GM21786 (cell line): ENCODE data around the gene CYP4Z1.
"Not testable (repeated sequence)": the region's sequence is repeated elsewhere in the genome, so short reads cannot be mapped to it uniquely, and the experiment has no call there.

Experiments used
- ATAC-seq: cut with Tn5 transposase; IDR thresholded peaks from one replicate; pipeline ENCODE4 v1.9.1; 2021; ENCODE audit not compliant: unreplicated experiment

The CYP4Z1 gene, protein sequence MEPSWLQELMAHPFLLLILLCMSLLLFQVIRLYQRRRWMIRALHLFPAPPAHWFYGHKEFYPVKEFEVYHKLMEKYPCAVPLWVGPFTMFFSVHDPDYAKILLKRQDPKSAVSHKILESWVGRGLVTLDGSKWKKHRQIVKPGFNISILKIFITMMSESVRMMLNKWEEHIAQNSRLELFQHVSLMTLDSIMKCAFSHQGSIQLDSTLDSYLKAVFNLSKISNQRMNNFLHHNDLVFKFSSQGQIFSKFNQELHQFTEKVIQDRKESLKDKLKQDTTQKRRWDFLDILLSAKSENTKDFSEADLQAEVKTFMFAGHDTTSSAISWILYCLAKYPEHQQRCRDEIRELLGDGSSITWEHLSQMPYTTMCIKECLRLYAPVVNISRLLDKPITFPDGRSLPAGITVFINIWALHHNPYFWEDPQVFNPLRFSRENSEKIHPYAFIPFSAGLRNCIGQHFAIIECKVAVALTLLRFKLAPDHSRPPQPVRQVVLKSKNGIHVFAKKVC

DNA sequence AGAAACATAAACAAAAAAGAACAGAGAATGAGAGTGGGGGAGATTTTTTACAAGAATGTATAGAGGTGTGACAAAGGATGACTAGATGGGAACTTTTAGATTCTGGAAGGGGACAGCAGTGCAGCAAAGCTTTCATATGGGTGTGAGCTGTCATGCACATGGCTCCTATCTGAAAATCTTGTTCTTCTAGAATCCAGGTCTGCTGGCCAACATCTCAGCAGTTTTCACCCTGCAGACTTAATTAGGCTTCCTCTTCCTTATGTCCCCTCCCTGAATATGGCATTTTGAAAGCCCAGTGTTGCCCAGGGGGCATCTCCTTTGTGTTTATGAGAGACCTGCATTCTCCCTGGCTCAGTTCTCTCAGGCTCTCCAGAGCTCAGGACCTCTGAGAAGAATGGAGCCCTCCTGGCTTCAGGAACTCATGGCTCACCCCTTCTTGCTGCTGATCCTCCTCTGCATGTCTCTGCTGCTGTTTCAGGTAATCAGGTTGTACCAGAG, at the start of gene CYP4Z1:
CYP4Z1 (plus strand) TSS at position 135 of the 498 bp plus-strand sequence; CDS start at position 395, 260 bp downstream.
- no peak for ATAC-seq

- no peak for ATAC-seq
Measured at GRCh38 chr1:47021070-47021469, 46.0 kb upstream of the CYP4Z1 start.

DNA sequence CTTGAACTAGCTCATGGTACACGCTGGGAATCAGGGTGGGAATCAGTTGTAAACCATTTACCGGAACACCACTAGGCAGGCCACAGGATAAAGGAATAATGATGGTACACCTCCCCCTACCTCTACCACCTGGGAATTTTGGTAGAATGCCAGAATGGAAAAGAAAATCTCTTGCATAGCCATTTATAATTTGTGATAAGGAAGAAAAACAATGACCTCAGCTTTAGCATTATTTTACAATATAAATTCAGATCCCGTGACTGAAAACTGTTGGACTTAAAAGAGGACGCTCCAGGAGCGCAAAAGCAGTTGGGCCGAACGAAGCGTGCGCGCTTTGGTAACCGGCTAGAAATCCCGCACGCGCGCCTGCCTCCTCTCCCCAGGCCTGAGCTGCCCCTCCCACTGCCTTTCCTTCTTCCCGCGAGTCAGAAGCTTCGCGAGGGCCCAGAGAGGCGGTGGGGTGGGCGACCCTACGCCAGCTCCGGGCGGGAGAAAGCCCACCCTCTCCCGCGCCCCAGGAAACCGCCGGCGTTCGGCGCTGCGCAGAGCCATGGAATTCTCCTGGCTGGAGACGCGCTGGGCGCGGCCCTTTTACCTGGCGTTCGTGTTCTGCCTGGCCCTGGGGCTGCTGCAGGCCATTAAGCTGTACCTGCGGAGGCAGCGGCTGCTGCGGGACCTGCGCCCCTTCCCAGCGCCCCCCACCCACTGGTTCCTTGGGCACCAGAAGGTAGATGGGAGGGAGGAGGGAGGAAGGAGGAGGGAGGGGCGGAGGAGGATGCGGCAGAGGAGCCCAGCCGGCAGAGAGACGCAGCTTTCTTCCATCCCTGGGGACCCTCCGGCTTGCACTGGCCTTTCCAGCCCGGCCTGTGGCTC, 43.5 kb upstream of the CYP4Z1 start, which contains the start of gene CYP4X1:
CYP4X1 (plus strand) TSS at position 402 of the 873 bp plus-strand sequence; CDS start at position 551, 149 bp downstream.
- no peak for ATAC-seq

DNA sequence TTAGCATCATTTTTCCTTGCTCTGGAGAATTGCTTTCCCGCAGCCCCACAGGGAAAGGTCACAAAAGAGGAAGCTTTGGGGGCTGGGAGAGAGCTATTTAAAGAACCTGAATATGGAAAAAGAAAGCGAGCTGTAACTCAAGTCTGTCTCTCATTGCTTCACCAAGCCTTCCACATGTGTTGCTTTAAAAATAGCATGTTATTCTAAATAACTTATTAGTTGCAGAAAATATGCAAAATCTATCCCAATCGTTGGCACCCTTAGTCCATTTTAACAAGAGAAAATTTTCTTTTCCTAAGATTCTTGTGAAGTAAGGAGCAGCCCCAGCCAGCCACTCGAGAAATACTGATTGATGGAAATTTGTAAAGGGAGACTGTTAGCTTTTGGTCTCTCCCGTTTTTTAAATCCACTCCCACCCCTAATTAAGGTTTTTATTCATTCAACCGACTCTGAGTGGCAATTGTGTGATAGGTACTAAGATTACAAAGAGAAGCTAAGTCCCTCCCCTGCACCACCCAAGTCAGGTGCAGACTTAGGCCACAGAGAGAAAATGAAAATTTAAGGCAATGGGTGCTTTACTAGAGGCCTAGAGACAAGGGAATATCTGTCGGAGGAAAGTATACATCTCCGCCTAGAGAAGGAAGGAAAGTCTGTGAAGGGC, 42.8 kb upstream of the CYP4Z1 start:
- no peak for ATAC-seq

GRCh38 chr1:47030170-47030805, 36.7 kb upstream of the CYP4Z1 start:
- no peak for ATAC-seq

- ATAC-seq: no peak
Measured at GRCh38 chr1:47031059-47031458, 36.0 kb upstream of the CYP4Z1 start.

GRCh38 chr1:47031585-47031984, 35.4 kb upstream of the CYP4Z1 start:
- no peak for ATAC-seq

- ATAC-seq: no peak
Measured at GRCh38 chr1:47036764-47037163, 30.3 kb upstream of the CYP4Z1 start.

DNA sequence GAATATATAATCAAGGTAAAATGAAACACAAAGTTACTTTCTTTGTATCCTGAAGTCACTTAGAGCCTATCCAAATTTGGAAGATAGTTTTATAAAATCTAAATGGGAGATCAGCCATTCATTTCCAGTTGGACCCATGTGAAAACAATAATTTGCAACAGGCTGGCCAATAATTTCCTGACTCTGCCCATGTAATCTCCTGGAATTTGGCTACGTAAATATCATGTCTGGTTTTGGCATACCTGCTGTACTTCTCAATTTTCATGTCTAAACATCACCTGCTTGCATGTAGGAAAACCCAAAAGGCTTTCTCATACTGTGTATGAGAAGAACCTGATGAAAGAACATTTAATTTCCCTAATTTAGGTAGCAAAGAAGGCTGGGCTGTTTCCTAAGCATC, 7.7 kb upstream of the CYP4Z1 start:
- no peak for ATAC-seq

- ATAC-seq: not testable (repeated sequence)
Measured at GRCh38 chr1:47069080-47069479, 2.0 kb downstream of the CYP4Z1 start.

- not testable (repeated sequence) for ATAC-seq
Measured at GRCh38 chr1:47069509-47069908, 2.5 kb downstream of the CYP4Z1 start.

- ATAC-seq: not testable (repeated sequence)
Measured at GRCh38 chr1:47089356-47089755, 22.3 kb downstream of the CYP4Z1 start.

DNA sequence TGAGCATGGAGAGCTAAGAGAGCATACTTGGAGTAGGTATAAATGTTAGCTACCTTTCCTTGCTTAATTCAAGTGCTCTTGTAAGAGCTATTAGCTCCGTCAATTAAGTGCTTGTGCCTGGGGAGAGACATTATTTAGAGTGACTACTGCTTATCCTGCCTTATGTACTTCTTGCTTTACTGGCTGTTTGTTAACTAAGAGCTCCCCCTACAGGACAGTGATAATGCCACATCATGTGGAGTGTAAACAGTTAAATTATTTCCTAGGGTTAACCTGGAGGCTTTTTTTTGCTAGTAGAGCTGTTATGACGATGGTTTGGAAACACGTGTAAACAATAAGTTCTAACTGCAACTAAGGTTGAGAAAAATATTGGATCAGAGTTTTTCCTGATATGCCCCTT, 24.4 kb downstream of the CYP4Z1 start:
- not testable (repeated sequence) for ATAC-seq

DNA sequence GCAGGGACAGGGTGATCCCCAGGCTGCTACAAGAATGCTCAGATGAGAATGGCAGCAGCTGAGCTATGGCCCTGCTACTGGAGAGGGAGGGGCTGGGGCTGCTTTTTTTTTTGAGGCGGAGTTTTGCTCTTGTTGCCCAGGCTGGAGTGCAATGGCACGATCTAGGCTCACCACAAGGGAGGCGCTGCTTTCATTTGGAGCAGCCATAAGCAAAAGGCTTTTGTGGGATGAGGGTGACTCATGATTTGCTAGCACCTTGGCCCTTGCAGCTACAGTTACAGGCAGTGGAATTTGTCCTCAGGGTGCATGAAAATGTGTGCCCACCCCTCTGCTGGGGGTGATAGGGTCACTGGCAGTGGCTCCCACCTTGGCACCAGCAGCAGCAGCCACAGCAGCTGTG, 37.8 kb downstream of the CYP4Z1 start:
- no peak for ATAC-seq

GRCh38 chr1:47106792-47107191, 39.8 kb downstream of the CYP4Z1 start:
- ATAC-seq: no peak

DNA sequence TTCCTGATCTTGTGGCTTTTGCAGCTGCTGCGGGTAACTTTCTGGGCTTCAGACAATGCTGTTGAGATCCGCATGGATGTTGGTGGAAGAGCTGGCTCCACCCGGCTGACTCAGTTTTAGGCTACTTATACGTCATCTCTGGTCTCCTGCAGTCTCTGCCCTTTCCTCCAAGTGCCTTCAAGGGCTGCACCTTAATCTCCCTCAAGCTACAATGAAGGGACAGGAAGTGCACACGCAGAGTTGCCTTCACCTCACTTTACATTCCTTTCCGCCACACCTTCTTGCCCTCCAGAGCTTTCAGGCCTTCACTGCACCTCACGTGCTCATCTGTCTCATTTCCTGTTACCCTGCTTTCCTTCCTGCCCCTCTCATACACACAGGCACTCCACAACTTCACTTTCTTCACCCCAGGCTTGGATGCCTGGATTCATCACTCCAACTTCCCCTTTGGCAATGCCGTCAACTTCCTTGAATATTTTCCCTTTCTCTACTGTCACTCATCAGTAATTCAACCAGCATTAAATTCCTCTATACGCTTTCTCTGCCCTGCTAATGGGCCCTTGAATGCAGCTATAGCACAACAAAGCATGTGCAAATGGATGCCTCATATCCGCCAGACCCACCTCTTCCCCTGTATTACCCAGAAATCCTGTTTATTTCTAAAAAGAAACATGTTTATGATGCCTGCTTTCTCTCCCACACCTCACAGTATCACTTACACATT, 41.0 kb downstream of the CYP4Z1 start:
- ATAC-seq: not testable (repeated sequence)

DNA sequence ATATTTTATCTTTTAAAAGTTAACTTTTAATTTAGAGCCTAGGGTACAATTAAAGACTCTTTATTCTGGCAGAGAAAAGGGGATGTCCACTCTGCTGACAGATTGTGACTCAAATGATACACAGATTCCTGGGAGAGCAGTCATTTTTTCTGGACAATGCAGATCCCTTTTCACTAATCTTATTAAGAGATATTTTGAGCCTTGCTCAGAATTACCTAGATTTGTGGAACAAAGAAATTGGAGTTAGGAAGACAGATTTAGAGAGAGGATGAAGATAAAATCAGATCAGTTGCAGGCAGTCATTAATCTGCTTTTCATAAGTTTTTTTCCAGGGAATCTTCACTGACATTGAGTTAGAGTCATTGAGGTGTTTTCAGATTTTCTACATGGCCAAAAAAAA, 42.5 kb downstream of the CYP4Z1 start:
- ATAC-seq: not testable (repeated sequence)

DNA sequence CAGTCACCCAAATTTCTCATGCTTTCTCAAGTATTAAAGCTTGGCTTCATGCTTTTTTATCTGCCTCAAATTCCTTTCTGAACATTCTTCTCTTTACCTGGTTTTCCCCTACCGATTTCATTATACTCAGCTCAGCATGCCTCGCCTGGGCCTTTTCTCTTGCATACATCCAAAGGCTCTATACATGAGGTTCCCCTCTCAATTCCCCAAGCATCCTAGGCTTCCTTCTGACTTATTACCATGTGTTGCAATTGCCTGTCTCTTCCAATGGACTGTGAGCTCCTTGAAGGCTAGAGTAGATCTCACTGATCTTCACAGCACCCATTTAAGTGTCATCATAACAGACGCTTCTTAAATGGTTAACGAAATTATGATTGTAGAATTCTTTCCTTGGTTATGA, 46.1 kb downstream of the CYP4Z1 start:
- ATAC-seq: no peak

DNA sequence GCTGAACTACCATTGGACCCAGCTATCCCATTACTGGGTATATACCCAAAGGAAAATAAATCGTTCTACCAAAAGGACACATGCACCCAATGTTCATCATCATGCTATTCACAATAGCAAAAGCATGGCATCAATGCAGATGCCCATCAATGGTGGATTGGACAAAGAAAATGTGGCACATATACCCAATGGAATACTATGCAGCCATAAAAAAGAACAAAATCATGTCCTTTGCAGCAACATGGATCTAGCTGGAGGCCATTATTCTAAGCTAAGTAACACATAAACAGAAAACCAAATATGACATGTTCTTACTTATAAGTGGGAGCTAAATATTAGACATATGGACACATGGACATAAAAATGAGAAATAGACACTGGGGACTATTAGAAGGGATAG, 54.0 kb downstream of the CYP4Z1 start:
- ATAC-seq: not testable (repeated sequence)

- ATAC-seq: not testable (repeated sequence)
Measured at GRCh38 chr1:47124834-47125233, 57.8 kb downstream of the CYP4Z1 start.
